ENCODE results near the gene XRCC1.
"Not testable (repeated sequence)": the region's sequence is repeated elsewhere in the genome, so short reads cannot be mapped to it uniquely, and the experiment has no call there.

Gene XRCC1

DNA sequence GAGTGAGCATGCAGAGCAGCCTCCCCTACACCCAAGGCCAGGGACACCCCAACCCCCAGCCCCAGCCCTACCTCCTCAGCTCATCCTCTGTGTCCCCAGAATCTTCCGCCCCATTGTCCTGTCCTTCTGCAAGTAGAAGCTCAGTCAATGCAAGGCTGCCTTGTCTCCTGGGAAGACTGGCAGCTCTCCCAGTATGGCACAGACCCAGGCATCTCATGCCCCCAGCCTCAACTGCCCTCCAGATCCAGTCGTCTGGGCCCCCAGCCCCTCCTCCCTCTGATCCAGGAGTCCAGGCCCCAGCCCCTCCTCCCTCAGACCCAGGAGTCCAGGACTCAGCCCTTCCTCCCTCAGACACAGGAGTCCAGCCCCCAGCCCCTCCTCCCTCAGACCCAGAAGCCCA lies 29.3 kb downstream of the XRCC1 start:
- no peak for DNase-seq (ENCODE audit: low read depth)

DNA sequence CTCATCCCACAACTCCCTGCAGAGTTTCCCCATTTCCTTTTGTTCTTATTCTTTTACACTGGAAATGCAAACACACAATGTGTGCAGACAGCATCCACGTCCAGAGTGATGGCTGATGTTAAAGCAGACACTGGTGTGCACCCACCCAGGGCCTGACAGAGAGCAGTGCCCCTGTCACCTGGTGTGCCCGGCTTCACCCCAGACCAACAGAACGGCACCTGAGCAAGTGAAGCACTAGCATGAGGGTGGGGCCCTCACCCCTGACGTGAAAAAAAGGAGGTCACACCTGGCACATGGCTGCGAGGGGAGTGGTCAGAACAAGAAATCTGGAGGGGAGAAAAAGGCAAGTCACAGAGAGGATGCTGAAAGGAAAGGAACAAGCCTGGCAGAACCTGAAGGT lies 30.1 kb downstream of the XRCC1 start:
- DNase-seq (ENCODE audit: low read depth): no peak

DNA sequence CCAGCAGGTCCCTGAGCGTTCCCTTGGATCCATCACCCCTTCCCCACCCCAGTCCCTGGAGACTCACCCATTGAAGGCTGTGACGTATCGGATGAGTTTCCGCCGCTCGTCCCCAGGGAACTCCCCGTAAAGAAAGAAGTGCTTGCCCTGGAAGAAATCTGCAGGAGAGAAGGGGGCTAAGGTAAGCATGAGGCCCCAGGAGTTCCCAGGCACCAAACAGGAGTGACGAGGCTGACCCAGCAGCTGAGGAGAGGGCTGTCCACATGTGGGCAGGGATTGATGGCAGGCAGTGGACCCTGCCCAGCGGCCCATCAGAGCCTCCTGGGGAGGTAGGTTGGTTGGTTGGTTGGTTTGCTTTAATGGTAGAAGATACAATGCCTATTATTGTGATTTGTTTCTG lies 31.2 kb downstream of the XRCC1 start:
- no peak for DNase-seq (ENCODE audit: low read depth)

DNA sequence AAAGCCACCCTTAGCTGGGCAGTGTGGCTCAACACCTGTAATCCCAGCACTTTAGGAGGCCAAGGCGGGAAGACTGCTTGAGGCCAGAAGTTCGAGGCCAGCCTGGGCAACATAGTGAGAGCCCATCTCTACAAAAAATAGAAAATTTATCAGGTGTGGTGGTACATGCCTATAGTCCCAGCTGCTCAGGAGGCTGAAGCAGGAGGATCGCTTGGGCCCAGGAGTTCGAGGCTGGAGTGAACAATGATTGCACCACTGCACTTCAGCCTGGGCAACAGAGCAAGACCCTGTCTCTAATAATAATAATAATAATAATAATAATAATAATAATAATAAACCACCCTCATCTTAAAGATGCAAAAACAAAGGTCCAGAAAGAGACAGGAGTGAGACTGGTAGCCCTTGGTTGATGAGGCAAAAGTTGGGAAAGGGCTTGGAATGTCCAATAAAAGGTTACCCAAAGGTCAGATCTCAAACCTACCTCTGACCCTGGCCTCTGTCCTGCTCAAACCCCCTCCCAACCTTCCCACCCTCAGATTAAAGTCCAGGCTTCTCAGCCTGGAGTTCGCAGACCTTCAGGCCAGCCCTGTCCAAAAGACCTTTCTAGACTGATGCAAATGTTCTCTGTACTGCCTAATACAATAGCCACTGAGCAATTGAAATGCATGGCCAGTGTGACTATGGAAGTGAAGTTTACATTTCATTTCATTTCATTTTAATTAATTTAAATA lies 33.2 kb downstream of the XRCC1 start:
- DNase-seq (ENCODE audit: low read depth): no peak

DNA sequence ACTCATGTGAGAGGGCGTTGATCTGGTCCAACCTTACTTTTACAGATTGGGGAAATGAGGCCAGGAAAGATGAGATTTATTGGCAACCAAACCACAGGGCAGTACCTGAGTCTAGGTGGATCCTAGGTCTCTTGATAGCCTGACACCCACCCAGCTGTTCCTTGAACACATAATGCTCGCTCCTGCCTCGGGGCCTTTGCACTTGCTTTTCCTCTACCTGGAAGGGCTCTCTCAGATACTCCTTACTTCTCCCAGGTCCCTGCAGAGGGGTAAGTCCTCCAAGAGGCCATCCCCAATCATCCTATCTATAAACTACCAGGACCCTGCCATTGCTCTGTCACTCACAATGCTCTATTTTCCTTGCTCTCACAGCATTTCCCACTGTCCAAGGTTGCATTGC lies 34.9 kb downstream of the XRCC1 start:
- no peak for DNase-seq (ENCODE audit: low read depth)

DNA sequence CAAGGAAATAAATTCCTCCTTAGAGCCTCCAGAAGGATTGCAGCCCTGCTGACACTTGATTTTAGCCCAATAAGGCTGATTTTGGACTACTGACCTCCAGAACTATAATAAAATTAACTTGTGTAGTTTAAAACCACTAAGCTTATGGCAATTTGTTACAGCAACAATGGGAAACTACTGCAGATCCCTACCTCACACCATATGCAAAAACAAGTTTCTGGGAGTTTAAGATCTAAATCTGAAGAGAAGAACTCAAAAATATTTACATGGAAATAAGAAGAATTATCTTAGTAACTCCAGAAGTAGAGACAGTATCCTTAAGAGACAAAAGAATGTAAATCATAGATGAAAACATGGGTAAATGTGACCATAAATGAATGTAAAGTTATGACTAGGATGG lies 36.4 kb downstream of the XRCC1 start:
- DNase-seq (ENCODE audit: low read depth): no peak

DNA sequence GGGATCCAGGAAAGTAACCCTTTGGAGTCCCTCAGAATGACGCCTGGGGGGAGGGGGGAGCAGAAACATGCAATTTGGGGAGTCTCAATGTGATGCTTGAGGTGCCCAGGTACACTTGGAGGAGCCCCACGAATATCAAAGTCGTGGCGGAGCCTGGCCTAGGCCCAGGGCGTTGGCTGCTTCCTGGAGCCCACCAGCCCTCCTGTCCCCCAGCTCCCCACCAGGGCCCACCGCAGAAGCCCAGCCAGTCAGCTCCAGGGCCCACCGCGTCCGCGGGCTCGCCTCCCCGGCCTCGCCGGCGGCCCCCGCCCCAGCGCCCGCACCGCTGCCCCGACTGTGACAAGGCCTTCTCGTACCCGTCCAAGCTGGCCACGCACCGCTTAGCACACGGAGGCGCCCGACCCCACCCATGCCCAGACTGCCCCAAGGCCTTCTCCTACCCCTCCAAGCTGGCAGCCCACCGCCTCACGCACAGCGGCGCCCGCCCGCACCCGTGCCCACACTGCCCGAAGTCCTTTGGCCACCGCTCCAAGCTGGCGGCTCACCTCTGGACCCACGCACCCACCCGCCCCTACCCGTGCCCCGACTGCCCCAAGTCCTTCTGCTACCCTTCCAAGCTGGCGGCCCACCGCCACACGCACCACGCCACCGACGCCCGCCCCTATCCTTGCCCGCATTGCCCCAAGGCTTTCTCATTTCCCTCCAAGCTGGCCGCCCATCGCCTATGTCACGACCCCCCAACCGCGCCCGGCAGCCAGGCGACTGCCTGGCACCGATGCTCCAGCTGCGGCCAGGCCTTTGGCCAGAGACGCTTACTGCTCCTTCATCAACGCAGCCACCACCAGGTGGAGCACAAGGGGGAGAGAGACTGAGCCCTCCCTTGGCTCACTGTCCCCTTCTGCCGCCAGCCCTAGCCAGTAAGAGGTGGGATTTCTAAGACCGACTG lies 40.2 kb downstream of the XRCC1 start:
- DNase-seq (ENCODE audit: low read depth): no peak

DNA sequence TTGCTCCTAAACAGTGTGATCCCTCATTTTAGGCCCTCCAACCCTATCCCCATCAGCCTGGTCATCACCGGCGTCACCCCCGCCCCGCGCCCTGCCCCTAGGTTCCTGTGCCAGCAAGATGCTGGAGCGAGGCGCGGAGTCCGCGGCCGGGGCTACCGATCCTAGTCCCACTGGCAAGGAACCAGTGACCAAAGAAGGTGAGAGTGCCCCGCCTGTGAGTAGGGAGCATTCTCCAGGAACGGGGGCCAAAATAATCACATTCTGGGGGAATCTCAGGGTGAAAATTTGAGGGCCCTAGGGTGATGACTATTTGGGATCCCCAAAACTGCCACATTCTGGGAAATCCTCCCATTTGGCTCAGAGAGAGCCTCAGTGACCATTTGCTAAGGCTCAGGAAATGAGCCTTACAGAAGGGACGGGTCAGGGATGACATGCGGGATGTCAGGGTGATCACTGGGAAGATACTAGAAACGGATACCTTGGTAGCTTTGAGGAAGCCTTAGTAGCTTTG lies 41.0 kb downstream of the XRCC1 start:
- no peak for DNase-seq (ENCODE audit: low read depth)

DNA sequence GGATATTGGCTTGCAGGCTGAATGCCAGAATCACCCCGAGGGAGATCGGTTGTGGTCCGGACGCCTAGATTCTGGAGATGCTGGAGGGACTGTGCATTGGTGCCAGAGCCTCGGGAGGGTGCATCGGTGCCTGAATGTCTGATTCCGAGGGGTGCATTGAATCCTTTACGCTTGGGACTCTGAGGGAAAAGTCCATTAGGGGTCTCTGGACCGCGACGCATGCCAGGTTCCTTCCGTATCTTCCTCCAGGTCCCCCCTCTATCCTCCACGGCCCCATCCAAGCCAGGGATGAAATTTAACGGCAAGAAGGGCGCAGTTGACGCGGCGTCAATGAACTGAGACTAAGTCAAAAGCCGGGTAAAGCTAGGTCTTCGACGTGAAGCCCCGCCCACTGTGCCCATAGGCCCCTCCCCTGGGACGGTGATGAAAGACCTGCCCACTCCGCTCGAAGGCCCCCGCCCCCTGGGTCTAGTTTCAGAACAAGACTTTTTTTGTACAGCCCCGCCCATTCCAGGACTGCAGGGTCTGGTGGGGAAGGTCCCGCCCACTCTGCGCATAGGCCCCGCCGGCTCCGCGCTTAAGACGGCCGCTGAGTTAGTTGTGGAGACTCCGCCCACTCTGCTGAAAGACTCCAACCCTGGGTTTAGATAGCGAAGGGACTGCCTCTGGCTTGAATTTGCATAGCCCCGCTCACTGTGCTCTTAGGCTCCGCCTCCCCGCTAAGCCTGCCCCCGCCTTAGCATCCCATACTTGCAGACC lies 41.6 kb downstream of the XRCC1 start:
- peak; percentile 76 for DNase-seq (ENCODE audit: low read depth)

DNA sequence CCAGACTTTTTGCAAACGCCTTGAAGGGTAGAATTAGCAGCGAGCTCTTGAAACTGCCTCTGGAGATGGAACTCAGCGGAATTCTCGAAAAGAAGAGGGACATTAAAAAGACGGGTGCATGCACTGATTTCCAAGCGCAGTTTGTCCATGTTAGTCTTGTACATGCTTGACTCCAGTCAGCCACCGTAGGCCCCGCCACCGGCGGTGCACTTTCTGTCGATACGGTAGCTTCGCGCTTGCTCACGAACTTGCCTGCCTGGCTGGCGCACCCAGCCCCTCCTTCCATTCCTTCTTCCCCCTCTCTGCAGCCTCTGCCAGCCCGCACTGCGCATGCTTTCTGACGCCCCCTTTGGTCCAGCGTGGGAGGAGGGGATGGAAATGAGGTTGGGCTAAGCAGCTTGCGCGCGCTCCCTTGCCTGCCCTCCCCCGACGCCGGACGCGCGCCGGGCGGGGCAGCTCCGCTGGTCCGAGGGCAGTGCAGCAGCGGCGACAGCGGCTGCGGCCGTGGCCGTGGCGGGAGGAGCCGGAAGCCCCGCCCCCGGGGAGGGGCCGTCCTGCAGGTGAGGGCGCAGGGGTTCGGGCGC lies 42.3 kb downstream of the XRCC1 start, which contains the start of gene ZNF575:
ZNF575 (plus strand) TSS at position 227 of the 584 bp plus-strand sequence. CDS start 1,235 bp downstream, outside the sequence.
- DNase-seq (ENCODE audit: low read depth): peak; percentile 67

DNA sequence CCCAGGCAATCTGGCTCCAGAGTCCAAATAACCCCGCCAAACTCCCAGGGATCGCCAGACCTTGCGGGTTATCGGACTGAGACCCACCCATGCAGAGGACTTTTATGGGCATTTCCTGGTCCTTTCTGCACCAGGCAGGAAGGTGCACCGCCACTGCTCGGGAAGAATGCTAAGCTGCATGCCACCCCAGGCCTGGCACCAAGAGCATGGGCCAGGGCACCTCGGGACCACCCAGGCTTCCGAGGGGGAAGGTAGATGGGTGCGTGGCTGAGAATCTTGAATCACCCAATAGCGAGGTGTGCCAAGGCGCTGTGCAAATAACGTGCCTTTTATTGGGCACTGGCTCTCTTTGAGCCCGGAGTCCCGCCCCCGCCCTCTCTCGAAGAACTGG lies 42.8 kb downstream of the XRCC1 start:
- DNase-seq (ENCODE audit: low read depth): no peak

DNA sequence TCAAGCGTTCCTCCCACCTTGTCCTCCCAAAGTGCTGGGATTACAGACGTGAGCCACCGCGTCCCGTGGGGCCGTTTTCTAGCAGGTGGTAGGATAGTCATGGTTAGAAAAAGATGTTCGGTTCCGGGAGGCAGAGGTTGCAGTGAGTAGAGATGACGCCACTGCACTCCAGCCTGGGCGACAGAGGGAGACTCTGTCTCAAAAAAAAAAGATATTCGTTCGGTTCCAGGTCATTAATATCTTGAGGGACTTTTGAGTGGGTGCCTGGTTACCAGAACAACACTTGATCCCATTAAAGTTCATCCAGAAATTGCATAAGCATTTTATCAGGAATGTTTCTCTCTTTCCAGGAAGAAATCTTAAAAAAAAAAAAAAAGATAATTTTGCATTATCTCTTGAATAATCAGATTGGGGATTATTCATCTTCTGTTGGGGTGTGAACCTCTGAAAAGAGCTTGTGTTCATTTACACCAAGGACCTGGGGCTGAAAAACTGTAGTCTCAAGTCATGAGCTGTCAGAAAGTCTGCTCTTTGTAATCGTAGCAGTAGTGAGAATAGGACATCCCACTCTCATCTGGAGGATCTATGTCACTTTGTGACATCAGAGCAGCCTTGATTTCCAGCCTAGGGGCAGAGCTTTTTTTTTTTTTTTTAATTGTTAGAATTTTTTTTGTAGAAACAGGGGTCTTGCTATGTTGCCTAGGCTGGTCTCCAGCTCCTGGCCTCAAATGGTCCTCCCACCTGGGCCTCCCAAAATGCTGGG lies 47.3 kb downstream of the XRCC1 start:
- DNase-seq (ENCODE audit: low read depth): no peak

DNA sequence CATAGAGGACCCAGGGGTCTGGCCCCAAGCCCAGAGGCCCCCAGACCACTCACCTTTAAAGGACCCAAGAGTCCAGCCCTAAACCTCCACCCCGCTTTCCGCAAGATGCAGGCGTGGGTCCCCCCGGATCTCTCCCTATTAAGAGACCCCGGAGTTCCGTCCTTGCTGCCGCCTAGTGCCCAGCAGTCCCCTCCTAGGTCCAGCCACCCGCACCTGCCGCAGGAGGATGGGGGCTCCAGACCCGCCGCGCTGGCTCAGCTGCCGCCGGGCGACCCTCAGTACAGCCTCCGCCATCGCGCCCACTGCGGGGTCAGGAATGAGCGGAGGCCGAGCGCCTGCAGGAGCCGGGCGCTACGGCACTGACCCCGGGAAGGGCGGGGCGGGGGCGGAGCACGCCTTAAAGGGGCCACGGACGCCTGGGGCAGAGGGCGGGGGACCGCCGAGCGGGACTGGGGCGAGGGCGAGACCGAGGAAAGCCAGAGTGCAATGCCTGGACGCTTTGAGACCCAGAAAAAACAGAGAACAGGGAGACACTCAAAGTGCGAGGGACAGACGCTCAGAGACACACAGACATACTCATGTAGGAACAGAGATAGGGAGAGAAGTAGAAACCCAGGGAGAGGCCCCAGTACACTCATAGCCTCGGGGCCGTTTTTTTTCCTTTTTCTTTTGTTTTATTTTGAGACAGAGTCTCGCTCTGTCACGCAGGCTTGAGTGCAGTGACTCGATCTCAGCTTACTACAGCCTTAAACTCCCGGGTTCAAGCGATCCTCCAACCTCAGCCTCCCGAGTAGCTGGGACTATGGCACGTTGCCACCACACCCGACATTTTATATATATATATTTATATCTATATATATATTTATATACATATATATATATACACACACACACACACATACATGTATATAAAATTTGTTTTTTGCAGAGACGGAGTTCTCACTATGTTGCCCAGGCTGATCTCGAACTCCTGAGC lies 48.2 kb downstream of the XRCC1 start, which contains the start of gene ETHE1:
ETHE1 (minus strand) TSS at position 318 of the 976 bp plus-strand sequence; CDS start at position 294, 24 bp downstream.
- DNase-seq (ENCODE audit: low read depth): peak; percentile 58

DNA sequence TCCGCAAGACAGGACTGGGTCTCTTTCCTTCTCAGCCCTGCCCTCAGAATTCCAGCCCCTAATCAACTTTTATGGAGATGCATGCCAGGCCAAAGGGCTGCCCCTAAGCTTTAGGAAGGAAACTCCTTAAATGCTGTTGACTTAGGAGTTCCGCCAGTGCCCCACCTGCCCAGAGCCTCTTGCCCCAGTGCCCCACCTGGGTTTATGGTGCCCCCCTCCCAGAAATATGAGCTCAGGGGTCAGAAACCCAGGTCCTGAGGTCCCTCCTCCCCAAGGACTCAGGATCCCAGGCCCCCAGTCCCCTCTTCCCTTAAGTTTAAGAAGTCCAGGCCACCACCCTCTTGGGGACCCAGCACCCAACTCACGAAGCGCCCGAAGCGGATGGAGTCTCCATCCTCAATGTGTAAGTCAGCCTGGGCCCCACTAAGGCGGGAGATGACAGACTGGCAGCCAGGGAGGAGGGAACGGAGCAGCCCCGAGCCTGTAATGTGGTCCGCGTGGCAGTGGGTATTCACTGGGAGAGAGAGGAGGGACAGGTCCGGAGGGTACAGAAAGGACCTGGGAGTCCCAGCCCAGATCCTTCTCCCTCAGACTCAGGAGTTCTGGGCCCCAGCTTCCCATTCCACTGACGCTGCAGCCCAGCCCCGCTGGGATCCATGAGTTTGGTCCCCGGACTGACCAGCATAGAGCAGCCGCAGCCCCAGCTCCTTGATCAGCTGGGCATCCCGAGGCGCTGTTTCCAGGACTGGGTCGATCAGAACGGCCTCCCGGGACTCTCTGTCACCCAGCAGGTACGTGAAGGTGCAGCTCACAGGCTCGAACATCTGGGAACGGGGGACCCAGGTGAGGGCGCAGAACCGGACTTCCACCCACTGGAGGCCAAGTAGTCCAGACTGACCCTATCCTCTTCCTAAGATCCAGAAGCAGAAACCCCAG lies 49.2 kb downstream of the XRCC1 start:
- no peak for DNase-seq (ENCODE audit: low read depth)

DNA sequence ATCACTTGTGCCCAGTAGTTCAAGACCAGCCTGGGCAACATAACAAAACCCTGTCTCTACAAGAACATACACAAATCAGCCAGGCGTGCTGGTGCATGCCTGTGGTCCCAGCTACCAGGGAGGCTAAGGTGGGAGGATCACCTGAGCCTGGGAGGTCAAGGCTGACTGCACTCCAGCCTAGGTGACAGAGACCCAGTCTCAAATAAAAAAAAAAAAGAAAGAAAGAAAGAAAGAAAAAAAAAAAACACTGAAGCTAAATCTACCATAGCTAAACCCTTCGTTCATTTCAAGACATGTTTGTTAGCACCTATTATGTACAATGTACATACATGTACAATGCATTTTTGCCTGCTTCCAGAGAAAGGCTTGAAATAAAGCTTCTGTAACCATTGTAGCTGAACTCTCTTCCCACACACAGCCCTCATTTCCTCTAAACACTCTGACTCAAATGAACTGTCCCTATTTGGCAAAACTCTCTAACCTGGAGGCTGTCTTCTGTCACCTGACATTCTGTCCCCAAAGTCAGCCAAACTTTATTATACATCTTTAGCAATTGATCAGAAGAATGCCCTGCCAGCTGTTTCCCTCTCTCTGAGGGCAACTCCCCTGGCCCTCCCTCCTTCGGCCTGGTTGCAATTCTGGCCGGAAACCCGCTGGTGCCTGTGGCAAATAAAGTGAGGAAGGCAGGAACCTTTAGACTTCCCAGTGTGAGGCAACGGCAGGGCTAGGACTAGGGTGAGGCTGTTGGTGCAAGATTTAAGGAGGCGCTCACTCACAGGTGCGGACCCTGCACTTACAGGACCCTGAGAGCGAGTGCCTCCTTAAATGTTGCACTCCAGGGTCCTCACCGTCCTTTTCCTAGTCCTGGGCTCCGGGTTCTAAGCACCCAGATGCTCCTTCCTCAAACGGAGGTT lies 50.1 kb downstream of the XRCC1 start:
- DNase-seq (ENCODE audit: low read depth): no peak

DNA sequence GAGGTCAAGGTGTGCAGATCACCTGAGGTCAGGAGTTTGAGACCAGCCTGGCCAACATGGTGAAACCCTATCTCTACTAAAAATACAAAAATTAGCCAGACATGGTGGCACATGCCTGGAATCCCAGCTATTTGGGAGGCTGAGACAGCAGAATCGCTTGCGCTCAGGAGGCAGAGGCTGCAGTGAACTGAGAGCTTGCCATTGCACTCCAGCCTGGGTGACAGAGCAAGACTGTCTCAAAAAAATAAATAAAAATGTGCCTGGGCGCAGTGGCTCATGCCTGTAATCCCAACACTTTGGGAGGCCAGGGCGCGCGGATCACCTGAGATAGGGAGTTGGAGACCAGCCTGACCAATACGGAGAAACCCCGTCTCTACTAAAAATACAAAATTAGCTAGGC lies 51.6 kb downstream of the XRCC1 start:
- not testable (repeated sequence) for DNase-seq (ENCODE audit: low read depth)

DNA sequence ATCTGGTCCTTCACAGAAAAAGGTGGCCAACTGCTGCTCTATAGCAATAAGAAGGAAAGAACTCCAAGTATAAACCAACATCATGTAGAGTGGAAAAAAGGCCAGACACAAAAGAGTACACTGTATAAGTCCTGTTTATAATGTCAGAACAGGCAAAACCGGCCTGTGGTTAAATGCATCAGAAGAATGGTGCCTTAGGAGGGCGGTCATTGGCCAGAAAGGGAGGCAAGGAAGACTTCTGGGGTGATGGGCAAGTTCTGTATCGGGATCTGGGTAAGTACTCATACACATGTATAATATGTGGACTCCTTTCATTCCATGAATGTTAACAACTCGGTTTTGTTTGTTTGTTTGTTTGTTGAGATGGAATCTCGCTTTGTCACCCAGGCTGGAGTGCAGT lies 52.4 kb downstream of the XRCC1 start:
- DNase-seq (ENCODE audit: low read depth): no peak

Measured in activated T-helper 1 cell treated with Interleukin-2 at 50 U/mL for 16 hours (primary cell).